Stimulated activated effector memory CD8-positive, alpha-beta T cell treated with anti-CD3 and anti-CD28 coated beads, Interleukin-12 subunit alpha, Interleukin-12 subunit beta, amount 100 ng/mL, for 72 hours (primary cell): ENCODE data around the gene ABI3BP.

Experiments
- ATAC-seq: fragments of 150-1000 bp; cut with Tn5 transposase; 2 replicates; pipeline ENCODE4 v1.10.0; 2021
- DNase-seq, 2 donors: peaks; one replicate each; pipeline ENCODE4 v3.0.0; 2021 to 2022; ENCODE audit warnings: low spot score in 2 of 2
- H3K27ac Mint-ChIP-seq: one replicate; pipeline ENCODE4 v1.8.0; 2022; ENCODE audit warnings: mild to moderate bottlenecking, mixed read lengths
- H3K36me3 Mint-ChIP-seq: one replicate; pipeline ENCODE4 v1.8.0; 2022; ENCODE audit warnings: mild to moderate bottlenecking, mixed read lengths
- H3K4me1 Mint-ChIP-seq: one replicate; pipeline ENCODE4 v1.8.0; 2022; ENCODE audit warnings: mixed read lengths
- H3K4me3 Mint-ChIP-seq: one replicate; pipeline ENCODE4 v1.8.0; 2022; ENCODE audit warnings: mild to moderate bottlenecking, mixed read lengths
- H3K9me3 Mint-ChIP-seq: one replicate; pipeline ENCODE4 v1.8.0; 2022; ENCODE audit warnings: mixed read lengths

ABI3BP gene

DNA sequence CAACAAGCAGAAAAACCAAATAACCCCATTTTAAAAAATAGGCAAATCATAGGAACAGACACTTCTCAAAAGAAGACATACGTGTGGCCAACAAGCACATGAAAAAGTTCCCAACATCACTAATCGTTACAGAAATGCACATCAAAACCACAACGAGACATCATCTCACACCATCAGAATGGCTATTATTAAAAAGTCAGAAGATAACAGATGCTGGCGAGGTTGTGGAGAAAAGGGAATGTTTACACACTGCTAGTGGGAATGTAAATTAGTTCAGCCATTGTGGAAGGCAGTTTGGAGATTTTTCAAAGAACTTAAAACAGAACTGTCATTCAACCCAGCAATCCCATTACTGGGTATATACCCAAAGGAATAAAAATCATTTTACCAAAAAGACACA lies 60.7 kb downstream of the ABI3BP start:
- no peak for DNase-seq
- ATAC-seq, result no peak
- H3K36me3 Mint-ChIP-seq, result no peaks in the 10 kb centered on the region
- no peaks in the 10 kb centered on the region for H3K4me1 Mint-ChIP-seq
- no peak overlapping the region for H3K27ac Mint-ChIP-seq
- H3K9me3 Mint-ChIP-seq, result no peaks in the 10 kb centered on the region
- no peak overlapping the region for H3K4me3 Mint-ChIP-seq

DNA sequence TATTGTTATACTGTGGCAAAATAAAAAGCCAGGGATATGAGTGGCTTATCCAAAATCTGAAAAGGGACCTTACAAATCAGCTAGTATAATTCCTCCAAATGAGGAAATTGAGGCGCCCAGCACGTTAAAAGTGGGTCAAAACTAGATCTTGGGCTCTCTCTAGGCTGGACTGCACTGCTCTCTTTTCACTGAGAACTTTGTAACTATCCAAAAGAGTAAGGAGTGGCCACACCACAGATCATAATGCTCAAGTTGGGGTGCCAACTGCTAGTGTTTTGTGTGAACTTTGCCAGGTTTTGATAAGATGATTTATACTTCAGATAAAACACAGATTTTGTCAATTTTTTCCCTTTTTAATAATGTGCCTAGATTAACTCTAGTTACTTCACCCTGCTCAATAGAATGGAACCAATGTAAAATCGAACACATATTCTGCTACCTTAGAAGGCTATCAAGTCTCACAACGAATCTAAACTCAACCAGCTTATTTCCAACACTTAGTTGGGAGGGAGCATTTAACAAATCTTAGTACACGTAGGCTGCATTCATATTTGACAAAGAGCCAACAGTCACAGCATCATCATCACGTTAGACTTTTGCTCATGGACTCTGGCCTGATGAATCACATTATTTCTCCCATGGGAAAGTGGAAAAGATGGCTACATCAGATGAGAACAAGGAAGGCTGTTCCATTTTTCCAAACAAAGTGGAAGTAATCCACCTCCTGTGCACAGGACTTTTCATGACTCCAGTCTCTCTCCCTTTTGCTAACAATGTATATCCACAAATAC lies 64.4 kb downstream of the ABI3BP start:
- Mint-ChIP-seq H3K4me3 (no peak overlapping the region), H3K27ac (no peak overlapping the region), H3K9me3 (no peaks in the 10 kb centered on the region), H3K4me1 (no peaks in the 10 kb centered on the region), H3K36me3 (no peaks in the 10 kb centered on the region)
- ATAC-seq (no peak), DNase-seq (no peak)

GRCh38 chr3:100927775-100928174 lies 65.4 kb downstream of the ABI3BP start:
- H3K36me3 Mint-ChIP-seq, result no peaks in the 10 kb centered on the region
- no peaks in the 10 kb centered on the region for H3K9me3 Mint-ChIP-seq
- H3K27ac Mint-ChIP-seq, result no peak overlapping the region
- ATAC-seq (no peak), DNase-seq (no peak)
- no peak overlapping the region for H3K4me3 Mint-ChIP-seq
- no peaks in the 10 kb centered on the region for H3K4me1 Mint-ChIP-seq

GRCh38 chr3:100915706-100916495 lies 77.3 kb downstream of the ABI3BP start:
- DNase-seq, result no peak
- H3K27ac Mint-ChIP-seq, result no peak overlapping the region
- no peaks in the 10 kb centered on the region for H3K4me1 Mint-ChIP-seq
- ATAC-seq, result peak; percentile 29
- no peak overlapping the region for H3K4me3 Mint-ChIP-seq
- H3K9me3 Mint-ChIP-seq, result no peaks in the 10 kb centered on the region
- no peaks in the 10 kb centered on the region for H3K36me3 Mint-ChIP-seq

- Mint-ChIP-seq H3K36me3 (no peaks in the 10 kb centered on the region), H3K4me3 (no peak overlapping the region), H3K27ac (no peak overlapping the region), H3K4me1 (no peaks in the 10 kb centered on the region), H3K9me3 (no peaks in the 10 kb centered on the region)
- ATAC-seq (no peak), DNase-seq (no peak)
Measured at GRCh38 chr3:100913870-100914648, 79.2 kb downstream of the ABI3BP start.

- no peaks in the 10 kb centered on the region for H3K9me3 Mint-ChIP-seq
Measured at GRCh38 chr3:100912976-100913545, 80.2 kb downstream of the ABI3BP start.

GRCh38 chr3:100912571-100912970 lies 80.7 kb downstream of the ABI3BP start:
- no peaks in the 10 kb centered on the region for H3K36me3 Mint-ChIP-seq
- H3K4me1 Mint-ChIP-seq, result no peaks in the 10 kb centered on the region
- ATAC-seq (no peak), DNase-seq (no peak)
- H3K9me3 Mint-ChIP-seq, result no peaks in the 10 kb centered on the region
- no peak overlapping the region for H3K4me3 Mint-ChIP-seq
- no peak overlapping the region for H3K27ac Mint-ChIP-seq

More at GRCh38 chr3:100912976-100913545, 80.2 kb downstream of the ABI3BP start:
- Mint-ChIP-seq H3K4me3 (no peak overlapping the region), H3K36me3 (no peaks in the 10 kb centered on the region), H3K27ac (no peak overlapping the region), H3K4me1 (no peaks in the 10 kb centered on the region)
- DNase-seq (no peak), ATAC-seq (peak; percentile 21)

DNA sequence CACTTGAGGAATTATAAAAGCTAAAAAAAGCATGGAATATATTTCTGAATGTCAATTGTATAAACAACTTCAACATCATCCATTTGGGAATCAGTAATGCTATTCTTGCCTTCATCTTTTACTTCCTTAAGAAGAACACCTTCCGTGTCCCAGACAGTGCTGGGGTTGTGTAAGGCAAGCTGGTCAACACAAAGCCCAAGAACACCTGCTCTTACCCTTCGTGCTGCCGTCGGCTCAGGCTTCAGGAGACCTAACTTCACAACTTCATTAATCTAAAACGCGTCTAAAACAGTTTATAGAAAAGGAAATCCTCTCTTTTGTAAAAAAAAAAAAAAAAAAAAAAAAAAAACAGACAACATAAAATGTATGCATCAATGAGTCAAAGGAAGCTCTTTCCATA lies 81.3 kb downstream of the ABI3BP start:
- Mint-ChIP-seq H3K36me3 (no peaks in the 10 kb centered on the region), H3K9me3 (no peaks in the 10 kb centered on the region), H3K4me1 (no peaks in the 10 kb centered on the region), H3K27ac (no peak overlapping the region), H3K4me3 (no peak overlapping the region)
- ATAC-seq (no peak), DNase-seq (no peak)

- Mint-ChIP-seq H3K4me3 (no peak overlapping the region), H3K9me3 (no peaks in the 10 kb centered on the region), H3K27ac (no peak overlapping the region), H3K4me1 (no peaks in the 10 kb centered on the region), H3K36me3 (no peaks in the 10 kb centered on the region)
- ATAC-seq, result no peak
- no peak for DNase-seq
Measured at GRCh38 chr3:100910986-100911385, 82.2 kb downstream of the ABI3BP start.

DNA sequence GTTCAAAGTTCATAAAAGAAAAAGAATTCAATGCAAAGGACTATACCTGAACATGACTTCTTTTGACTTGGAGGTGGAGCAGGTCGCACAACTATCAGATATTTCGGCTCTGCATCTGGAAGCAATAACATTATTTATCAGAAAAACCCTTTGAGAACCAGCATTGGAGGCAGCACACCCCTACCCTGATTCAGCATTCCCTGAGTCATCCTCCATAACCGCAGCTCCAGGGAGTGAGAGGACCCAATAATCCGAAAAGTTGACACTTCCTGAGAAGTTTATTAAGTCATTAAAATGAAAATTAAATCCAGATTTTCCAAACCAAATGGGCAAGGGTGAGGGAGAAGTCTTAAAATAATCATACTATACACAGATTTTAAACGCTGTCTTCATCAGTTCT lies 90.6 kb downstream of the ABI3BP start:
- no peak overlapping the region for H3K4me3 Mint-ChIP-seq
- H3K9me3 Mint-ChIP-seq, result peaks cover 3% of the 10 kb centered on the region
- no peak overlapping the region for H3K27ac Mint-ChIP-seq
- ATAC-seq (no peak), DNase-seq (no peak)
- H3K4me1 Mint-ChIP-seq, result no peaks in the 10 kb centered on the region
- no peaks in the 10 kb centered on the region for H3K36me3 Mint-ChIP-seq

- Mint-ChIP-seq H3K4me3 (no peak overlapping the region), H3K4me1 (no peaks in the 10 kb centered on the region), H3K9me3 (peaks cover 3% of the 10 kb centered on the region), H3K27ac (no peak overlapping the region), H3K36me3 (no peaks in the 10 kb centered on the region)
- no peak for ATAC-seq
- no peak for DNase-seq
Measured at GRCh38 chr3:100900671-100901335, 92.4 kb downstream of the ABI3BP start.

- peaks cover 3% of the 10 kb centered on the region for H3K9me3 Mint-ChIP-seq
- no peak overlapping the region for H3K27ac Mint-ChIP-seq
- DNase-seq, result no peak
- H3K36me3 Mint-ChIP-seq, result no peaks in the 10 kb centered on the region
- no peaks in the 10 kb centered on the region for H3K4me1 Mint-ChIP-seq
- no peak overlapping the region for H3K4me3 Mint-ChIP-seq
- ATAC-seq, result no peak
Measured at GRCh38 chr3:100899440-100900091, 93.7 kb downstream of the ABI3BP start.

GRCh38 chr3:100898681-100899080 lies 94.5 kb downstream of the ABI3BP start:
- Mint-ChIP-seq H3K9me3 (no peaks in the 10 kb centered on the region), H3K36me3 (no peaks in the 10 kb centered on the region), H3K27ac (no peak overlapping the region), H3K4me1 (no peaks in the 10 kb centered on the region), H3K4me3 (no peak overlapping the region)
- DNase-seq, result no peak
- ATAC-seq, result no peak

DNA sequence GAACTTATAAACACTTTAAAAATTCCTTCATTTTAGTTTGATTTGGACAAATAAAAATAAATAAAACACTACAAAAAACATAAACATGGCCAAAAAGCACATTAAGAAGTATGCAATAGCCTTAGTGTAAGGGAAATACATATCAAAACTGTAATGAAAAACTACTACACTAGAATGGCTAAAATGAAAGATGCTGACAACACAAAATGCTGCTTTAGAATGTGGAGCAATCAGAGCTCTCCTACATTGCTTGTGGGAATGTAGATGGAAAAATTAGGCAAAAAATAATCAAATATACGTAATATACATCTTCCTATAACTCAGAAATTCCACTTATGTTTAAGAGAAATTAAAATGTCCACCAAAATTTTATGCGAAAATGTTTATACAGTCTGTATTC lies 96.2 kb downstream of the ABI3BP start:
- Mint-ChIP-seq H3K9me3 (no peaks in the 10 kb centered on the region), H3K27ac (no peak overlapping the region), H3K36me3 (no peaks in the 10 kb centered on the region), H3K4me3 (no peak overlapping the region), H3K4me1 (no peaks in the 10 kb centered on the region)
- DNase-seq (no peak), ATAC-seq (no peak)
